ENCODE measurements around the gene SETD2. TPM values are rescaled to one million over a fixed set of nuclear protein-coding genes. Genes with fewer than 3 reads are reported as not detected.

Gene SETD2
- total and polyA plus RNA-seq, 2 of the 8 experiments (the other 6 are each of a cell fraction or from before 2014, with no cell fraction given), result 15.7 to 46.3 TPM

- Histone ChIP-seq H3K79me2 (ENCODE audit: control insufficient read depth in 1 of 2, insufficient read depth in 2 of 2, low read length in 2 of 2) (peaks cover 62 to 94% of the 10 kb centered on the region in 2 experiments), H2BK120ac (replicated peaks; ENCODE audit: low read depth, low read length) (no peak overlapping the region), H3K36me3 (ENCODE audit: control insufficient read depth in 2 of 4, insufficient read depth in 4 of 4, low read length in 3 of 4) (peaks cover 0 to 7% (median 1%) of the 10 kb centered on the region in 4 experiments; a peak in 4 of 8 replicates), H3K9me3 (ENCODE audit: insufficient read depth in 2 of 2, low read depth in 1 of 2, low read length in 1 of 2) (no peaks in the 10 kb centered on the region), H3K18ac (ENCODE audit: extremely low read depth, low read length) (no peak overlapping the region), H3K4ac (replicated peaks; ENCODE audit: insufficient read length, low read depth, low read length) (no peak overlapping the region), H3K79me1 (ENCODE audit: low read depth, low read length) (peaks cover 26% of the 10 kb centered on the region), H3K27me3 (replicated peaks in 1 of 4; ENCODE audit: control insufficient read depth in 3 of 4, extremely low read depth in 1 of 4, insufficient read depth in 3 of 4, low read length in 3 of 4) (no peaks in the 10 kb centered on the region), H2AK5ac (ENCODE audit: low read depth, low read length) (no peak overlapping the region), H4K91ac (replicated peaks; ENCODE audit: insufficient read length, low read length) (no peak overlapping the region), H3K23ac (ENCODE audit: insufficient read length) (no peak overlapping the region), H3K23me2 (ENCODE audit: low read depth, low read length) (no peaks in the 10 kb centered on the region; the same call in 1 of the 2 replicates), H2AFZ (ENCODE audit: low read length) (no peak overlapping the region), H3K14ac (ENCODE audit: insufficient read length) (no peak overlapping the region), H2BK15ac (ENCODE audit: low read length) (no peak overlapping the region), H3K4me1 (replicated peaks in 1 of 4; ENCODE audit: control insufficient read depth in 3 of 4, insufficient read depth in 4 of 4, low read length in 3 of 4) (no peaks in the 10 kb centered on the region), H3K56ac (replicated peaks; ENCODE audit: insufficient read length, low read depth, low read length) (no peak overlapping the region), H3K4me2 (ENCODE audit: insufficient read depth in 1 of 2, low read depth in 2 of 2, low read length in 2 of 2) (no peak overlapping the region), H3K9ac (replicated peaks in 1 of 4; ENCODE audit: extremely low read depth in 1 of 4, low read depth in 3 of 4, low read length in 3 of 4) (no peak overlapping the region), H3K4me3 (ENCODE audit: extremely low read depth in 1 of 4, insufficient read depth in 2 of 4, low read depth in 3 of 4, low read length in 4 of 4) (no peak overlapping the region), H2BK12ac (ENCODE audit: low read depth, low read length) (no peak overlapping the region), H2BK5ac (ENCODE audit: low read depth, low read length) (no peak overlapping the region), H3K27ac (ENCODE audit: low read depth, low read length) (no peak overlapping the region), H4K20me1 (replicated peaks in 1 of 2; ENCODE audit: control insufficient read depth in 1 of 2, insufficient read depth in 2 of 2, low read length in 2 of 2) (peaks cover 27 to 43% of the 10 kb centered on the region in 2 experiments), H4K8ac (ENCODE audit: extremely low read depth, insufficient read depth, low read length) (no peak overlapping the region), H4K5ac (ENCODE audit: insufficient read length, low read depth, low read length) (no peak overlapping the region), H2BK20ac (ENCODE audit: low read length) (no peak overlapping the region)
- ChIA-PET POLR2A (ENCODE audit: partially characterized antibody) (no interaction called here), CTCF (ENCODE audit: partially characterized antibody) (interaction anchor here (0.9 kb wide), 1 partner anchor 52 kb away, joined by 3 read pairs; no protein-coding TSS in a partner anchor)
- FAIRE-seq, result no peak
- 80% methylated on average over 1 of the region's 1 CpG; no CpG with 5 or more reads in 1 of the 2 experiments for WGBS, 2 experiments (ENCODE audit: extremely low coverage in 1 of 2, insufficient coverage in 1 of 2, insufficient read length in 1 of 2, insufficient replicate concordance in 2 of 2, low coverage in 1 of 2, low lambda C conversion rate in 2 of 2, missing lambda C conversion rate in 1 of 2)
- no peak for DNase-seq (ENCODE audit: low read depth in 1 of 2, low spot score in 2 of 2)
- no peak for TF ChIP-seq RAD21 (IDR thresholded peaks at IDR 0.05 in 1 of 2, conservative IDR thresholded peaks at IDR 0.05 in 1 of 2; ENCODE audit: low read depth in 2 of 2, low read length in 2 of 2)
- no peak for TF ChIP-seq RBBP5 (IDR thresholded peaks at IDR 0.05; ENCODE audit: borderline replicate concordance, low read depth, low read length)
- no peak for TF ChIP-seq SIRT6 (IDR thresholded peaks at IDR 0.05; ENCODE audit: low read length)
- no peak for TF ChIP-seq NRF1 (IDR thresholded peaks at IDR 0.05; ENCODE audit: low read depth, low read length)
- TF ChIP-seq GTF2F1 (IDR thresholded peaks at IDR 0.05; ENCODE audit: borderline replicate concordance, low read depth, low read length), result no peak
- TF ChIP-seq TBP (IDR thresholded peaks at IDR 0.05; ENCODE audit: low read depth, low read length), result no peak
- no peak for TF ChIP-seq KDM1A (IDR thresholded peaks at IDR 0.05; ENCODE audit: borderline replicate concordance, low read length)
- TF ChIP-seq ATF2 (IDR thresholded peaks at IDR 0.05; ENCODE audit: low read length), result no peak
- TF ChIP-seq USF2 (IDR thresholded peaks at IDR 0.05; ENCODE audit: low read length), result no peak
- no peak for TF ChIP-seq EP300 (IDR thresholded peaks at IDR 0.05; ENCODE audit: borderline replicate concordance in 1 of 2, low read depth in 2 of 2, low read length in 2 of 2)
- no peak for TF ChIP-seq CEBPB (IDR thresholded peaks at IDR 0.05; ENCODE audit: low read depth, low read length)
Observed at GRCh38 chr3:46971742-46972141, 192.2 kb downstream of the SETD2 start.

Data from H1 (cell line).